ENCODE measurements around the gene CRISPLD2. TPM values are rescaled to one million over a fixed set of nuclear protein-coding genes. Genes with fewer than 3 reads are reported as not detected.

CRISPLD2 gene
- total and polyA plus RNA-seq, 8 donors = 13.8 to 106 (median 24.9) TPM

DNA sequence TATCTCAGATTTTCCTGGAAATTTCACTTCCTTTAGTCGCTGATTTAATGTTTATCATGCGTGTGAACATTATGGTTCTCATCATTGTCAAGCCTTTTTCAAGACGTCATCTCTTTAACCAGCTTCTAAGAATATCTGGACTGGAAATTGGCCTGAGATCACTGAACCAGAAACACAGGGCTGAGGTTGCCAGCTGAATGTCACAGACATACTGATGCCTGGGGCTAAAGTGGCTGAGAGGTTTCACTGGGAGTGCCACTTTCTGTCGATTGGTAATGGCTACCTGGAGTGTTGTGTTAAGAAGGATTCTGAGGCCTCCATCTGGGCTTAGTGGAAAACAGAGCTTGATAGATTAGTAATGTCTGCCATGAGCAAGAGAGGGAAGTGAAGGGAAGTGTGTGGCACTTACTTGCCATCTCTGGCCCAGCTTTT lies 54.2 kb downstream of the CRISPLD2 start:
- intact Hi-C loops (cut with DNase I) = no loop called here
- Histone ChIP-seq H3K4me1 (no peaks in the 10 kb centered on the region), H3K27ac (no peak overlapping the region), H3K36me3 (peaks cover 0 to 52% of the 10 kb centered on the region in 2 donors), H3K27me3 (no peaks in the 10 kb centered on the region), H3K4me3 (no peak overlapping the region), H3K9me3 (no peaks in the 10 kb centered on the region)
- TF ChIP-seq, protein P1, sequence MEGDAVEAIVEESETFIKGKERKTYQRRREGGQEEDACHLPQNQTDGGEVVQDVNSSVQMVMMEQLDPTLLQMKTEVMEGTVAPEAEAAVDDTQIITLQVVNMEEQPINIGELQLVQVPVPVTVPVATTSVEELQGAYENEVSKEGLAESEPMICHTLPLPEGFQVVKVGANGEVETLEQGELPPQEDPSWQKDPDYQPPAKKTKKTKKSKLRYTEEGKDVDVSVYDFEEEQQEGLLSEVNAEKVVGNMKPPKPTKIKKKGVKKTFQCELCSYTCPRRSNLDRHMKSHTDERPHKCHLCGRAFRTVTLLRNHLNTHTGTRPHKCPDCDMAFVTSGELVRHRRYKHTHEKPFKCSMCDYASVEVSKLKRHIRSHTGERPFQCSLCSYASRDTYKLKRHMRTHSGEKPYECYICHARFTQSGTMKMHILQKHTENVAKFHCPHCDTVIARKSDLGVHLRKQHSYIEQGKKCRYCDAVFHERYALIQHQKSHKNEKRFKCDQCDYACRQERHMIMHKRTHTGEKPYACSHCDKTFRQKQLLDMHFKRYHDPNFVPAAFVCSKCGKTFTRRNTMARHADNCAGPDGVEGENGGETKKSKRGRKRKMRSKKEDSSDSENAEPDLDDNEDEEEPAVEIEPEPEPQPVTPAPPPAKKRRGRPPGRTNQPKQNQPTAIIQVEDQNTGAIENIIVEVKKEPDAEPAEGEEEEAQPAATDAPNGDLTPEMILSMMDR (IDR thresholded peaks at IDR 0.05) = no peak
- ATAC-seq = peak; percentile 57
- DNase-seq = no peak

DNA sequence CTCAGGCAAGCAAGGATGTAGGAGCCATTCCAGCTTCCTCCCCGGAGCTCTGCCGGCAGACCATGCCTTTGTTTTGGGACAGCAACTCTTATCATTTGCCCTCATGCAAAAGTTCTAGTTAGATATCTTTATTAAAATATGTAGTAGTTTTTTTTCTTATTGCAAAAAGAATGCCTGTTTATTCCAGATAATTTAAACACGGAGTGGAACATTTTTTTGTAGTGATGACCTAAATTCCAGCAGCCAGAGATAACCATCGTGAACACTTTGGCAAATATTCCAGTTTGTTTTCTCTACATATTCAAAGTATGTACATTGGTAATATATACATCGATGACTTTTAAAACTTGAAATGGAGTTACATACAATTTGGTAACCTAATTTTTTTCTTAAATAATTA lies 54.8 kb downstream of the CRISPLD2 start:
- Histone ChIP-seq H3K4me3 (no peak overlapping the region), H3K27ac (no peak overlapping the region), H3K27me3 (no peaks in the 10 kb centered on the region), H3K9me3 (no peaks in the 10 kb centered on the region), H3K4me1 (no peaks in the 10 kb centered on the region), H3K36me3 (peaks cover 0 to 47% of the 10 kb centered on the region in 2 donors)
- TF ChIP-seq, protein P1 (IDR thresholded peaks at IDR 0.05) = no peak
- ATAC-seq = no peak
- no peak for DNase-seq
- intact Hi-C loops (cut with DNase I) = no loop called here

DNA sequence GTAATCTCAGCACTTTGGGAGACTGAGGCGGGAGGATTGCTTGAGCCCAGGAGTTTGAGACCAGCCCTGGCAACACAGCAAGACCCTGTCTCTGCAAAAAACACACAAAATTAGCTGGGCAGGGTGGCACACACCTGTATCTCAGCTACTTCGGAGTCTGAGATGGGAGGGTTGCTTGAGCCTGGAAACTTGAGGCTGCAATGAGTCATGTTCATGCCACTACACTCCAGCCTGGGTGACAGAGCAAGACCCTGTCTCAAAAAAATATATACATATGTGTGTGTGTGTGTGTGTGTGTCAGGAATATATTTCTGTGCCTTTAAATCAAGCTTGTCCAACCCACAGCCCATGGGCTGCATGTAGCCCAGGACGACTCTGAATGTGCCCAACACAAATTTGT lies 55.2 kb downstream of the CRISPLD2 start:
- H3K4me1 ChIP-seq = no peaks in the 10 kb centered on the region

DNA sequence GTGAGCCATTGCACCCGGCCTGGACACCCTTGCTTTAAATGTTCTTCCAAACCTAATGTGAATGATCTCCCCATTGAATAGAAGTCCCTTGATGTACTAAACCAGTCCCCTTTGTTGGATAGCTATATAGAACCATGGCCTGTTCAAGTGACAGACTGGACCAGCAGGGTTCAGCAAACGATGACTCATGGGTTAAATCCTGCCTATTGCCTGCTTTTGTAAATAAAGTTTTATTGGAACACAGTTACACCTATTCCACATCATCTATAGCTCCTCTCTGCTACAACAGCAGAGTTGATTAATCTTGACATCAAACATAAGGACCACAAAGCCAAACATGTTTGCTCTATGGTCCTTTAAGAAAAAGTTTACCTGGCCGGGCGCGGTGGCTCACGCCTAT lies 56.1 kb downstream of the CRISPLD2 start:
- Histone ChIP-seq H3K36me3 (peaks cover 0 to 48% of the 10 kb centered on the region in 2 donors), H3K9me3 (no peaks in the 10 kb centered on the region), H3K27ac (no peak overlapping the region), H3K4me1 (no peaks in the 10 kb centered on the region), H3K27me3 (no peaks in the 10 kb centered on the region), H3K4me3 (no peak overlapping the region)
- intact Hi-C loops (cut with DNase I) = no loop called here
- TF ChIP-seq, protein P1 (IDR thresholded peaks at IDR 0.05) = no peak
- DNase-seq (no peak), ATAC-seq (no peak)

More for the DNA sequence above, 55.2 kb downstream of the CRISPLD2 start:
- H3K9me3 ChIP-seq = no peaks in the 10 kb centered on the region
- intact Hi-C loops (cut with DNase I) = no loop called here
- H3K4me3 ChIP-seq = no peak overlapping the region
- H3K27me3 ChIP-seq = no peaks in the 10 kb centered on the region
- no peak for ATAC-seq
- H3K27ac ChIP-seq = no peak overlapping the region
- DNase-seq = no peak
- TF ChIP-seq, protein P1 (IDR thresholded peaks at IDR 0.05) = no peak
- peaks cover 0 to 43% of the 10 kb centered on the region in 2 donors for H3K36me3 ChIP-seq

DNA sequence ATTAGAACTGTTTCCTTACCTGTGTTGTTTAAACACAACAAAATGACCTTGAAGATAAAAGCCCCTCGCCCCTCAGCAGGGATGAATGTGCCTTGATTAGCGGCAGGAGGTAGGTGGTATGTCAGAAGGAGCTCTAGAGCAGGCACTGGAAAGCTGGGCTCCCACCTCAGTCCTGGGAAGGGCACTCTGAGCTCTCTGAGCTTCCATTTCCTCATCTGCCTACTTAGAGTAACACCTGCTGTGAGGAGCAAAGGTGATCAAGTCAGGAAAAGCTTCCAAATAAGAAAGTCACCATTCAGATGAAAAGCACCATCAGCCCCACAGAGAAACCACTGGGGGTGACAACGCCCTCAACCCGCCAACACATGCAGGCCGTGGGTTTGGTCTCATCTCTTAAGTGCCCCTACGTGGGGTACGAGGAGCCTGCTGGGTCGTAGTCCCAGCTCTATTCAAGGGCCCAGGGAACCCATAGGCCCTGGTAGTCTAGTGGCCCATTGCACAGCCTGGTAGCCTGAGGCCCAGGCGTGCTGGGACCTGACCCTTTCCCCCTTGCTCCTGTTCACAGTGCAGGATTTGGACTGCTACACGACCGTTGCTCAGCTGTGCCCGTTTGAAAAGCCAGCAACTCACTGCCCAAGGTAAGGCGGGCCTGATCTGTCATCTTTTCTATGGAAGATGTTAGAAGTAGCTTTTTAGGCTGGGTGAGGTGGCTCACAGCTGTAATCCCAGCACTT lies 57.3 kb downstream of the CRISPLD2 start:
- Histone ChIP-seq H3K27me3 (no peaks in the 10 kb centered on the region), H3K27ac (no peak overlapping the region), H3K4me1 (no peaks in the 10 kb centered on the region), H3K36me3 (peaks cover 0 to 48% of the 10 kb centered on the region in 2 donors), H3K4me3 (no peak overlapping the region), H3K9me3 (no peaks in the 10 kb centered on the region)
- ATAC-seq = no peak
- TF ChIP-seq, protein P1 (IDR thresholded peaks at IDR 0.05) = no peak
- no peak for DNase-seq
- intact Hi-C loops (cut with DNase I) = no loop called here
